ENCODE results near the gene ATP11A. TPM values are rescaled to one million over a fixed set of nuclear protein-coding genes. Genes with fewer than 3 reads are reported as not detected.

ATP11A gene
- total RNA-seq, 1 experiment from 2014 or later: 232 TPM

DNA sequence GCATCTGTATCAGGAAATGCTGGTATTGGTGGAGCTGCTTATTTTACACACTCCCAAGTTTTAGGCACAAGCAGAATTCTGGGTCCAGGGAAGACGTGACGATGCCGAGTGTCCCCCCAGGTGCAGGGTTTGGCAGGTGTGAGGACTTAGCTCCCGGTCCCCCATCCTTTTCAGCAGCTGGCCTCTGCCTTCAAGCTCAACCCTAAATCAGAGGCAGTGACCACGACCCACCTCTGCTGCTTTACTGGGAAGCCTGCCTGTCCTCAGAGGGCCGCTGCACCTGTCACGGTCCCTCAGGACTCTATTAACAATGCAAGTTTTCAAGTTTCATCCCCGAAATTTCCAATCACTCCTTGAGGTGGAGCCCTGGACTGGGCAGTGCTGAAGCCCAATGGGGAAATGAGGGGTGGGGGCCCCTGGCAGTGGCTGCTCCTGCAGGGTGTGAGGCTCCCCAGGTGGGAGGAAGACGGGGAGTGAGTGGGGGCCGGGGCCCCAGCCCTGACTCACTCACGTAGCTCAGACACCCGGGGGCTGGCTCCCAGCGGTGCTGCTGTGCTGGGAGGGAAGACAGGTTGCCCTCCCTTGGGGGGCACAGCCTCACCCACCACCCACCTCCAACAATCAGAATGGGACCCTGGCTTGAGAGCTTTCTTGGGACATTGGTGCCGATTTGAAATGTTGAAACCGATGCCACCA is 186.6 kb downstream of the ATP11A start:
- no TSS peak for BruUV-seq (replicated peaks)
- CTCF ChIA-PET: no interaction called here

DNA sequence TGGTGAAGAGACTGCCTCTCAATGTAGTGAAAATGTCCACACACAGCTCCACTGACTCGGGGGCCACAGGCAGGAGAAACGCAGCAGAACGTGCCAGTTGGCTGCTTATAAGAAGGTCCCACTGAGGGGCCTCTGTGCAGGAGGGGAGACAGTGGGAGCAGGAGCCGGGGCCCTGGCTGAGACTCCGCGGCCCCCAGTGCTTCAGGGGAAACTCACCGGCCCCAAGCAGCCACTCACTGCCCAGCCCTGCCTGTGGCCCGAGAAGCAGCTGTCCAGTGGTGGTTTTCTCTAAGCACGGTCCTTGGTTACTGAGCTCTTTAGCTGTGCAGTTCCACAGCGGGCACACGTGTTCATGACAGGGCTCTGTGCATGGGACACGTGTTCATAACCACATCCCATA is 187.2 kb downstream of the ATP11A start:
- no peaks in the 10 kb centered on the region for H3K27me3 ChIP-seq (replicated peaks; ENCODE audit: control insufficient read depth, insufficient read depth, low read length)
- TF ChIP-seq, protein P1, sequence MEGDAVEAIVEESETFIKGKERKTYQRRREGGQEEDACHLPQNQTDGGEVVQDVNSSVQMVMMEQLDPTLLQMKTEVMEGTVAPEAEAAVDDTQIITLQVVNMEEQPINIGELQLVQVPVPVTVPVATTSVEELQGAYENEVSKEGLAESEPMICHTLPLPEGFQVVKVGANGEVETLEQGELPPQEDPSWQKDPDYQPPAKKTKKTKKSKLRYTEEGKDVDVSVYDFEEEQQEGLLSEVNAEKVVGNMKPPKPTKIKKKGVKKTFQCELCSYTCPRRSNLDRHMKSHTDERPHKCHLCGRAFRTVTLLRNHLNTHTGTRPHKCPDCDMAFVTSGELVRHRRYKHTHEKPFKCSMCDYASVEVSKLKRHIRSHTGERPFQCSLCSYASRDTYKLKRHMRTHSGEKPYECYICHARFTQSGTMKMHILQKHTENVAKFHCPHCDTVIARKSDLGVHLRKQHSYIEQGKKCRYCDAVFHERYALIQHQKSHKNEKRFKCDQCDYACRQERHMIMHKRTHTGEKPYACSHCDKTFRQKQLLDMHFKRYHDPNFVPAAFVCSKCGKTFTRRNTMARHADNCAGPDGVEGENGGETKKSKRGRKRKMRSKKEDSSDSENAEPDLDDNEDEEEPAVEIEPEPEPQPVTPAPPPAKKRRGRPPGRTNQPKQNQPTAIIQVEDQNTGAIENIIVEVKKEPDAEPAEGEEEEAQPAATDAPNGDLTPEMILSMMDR (IDR thresholded peaks at IDR 0.05; ENCODE audit: insufficient read depth in 1 of 2, low read depth in 1 of 2, low read length in 1 of 2, severe bottlenecking in 1 of 2, unreplicated experiment in 1 of 2): no peak
- BruUV-seq (replicated peaks): no TSS peak
- H3K9me3 ChIP-seq: no peaks in the 10 kb centered on the region
- intact Hi-C loops (cut with micrococcal nuclease; ENCODE audit: unreplicated experiment): loop anchor here (10.0 kb wide), 2 partner anchors 162 to 192 kb away; no protein-coding TSS in a partner anchor
- H3K36me3 ChIP-seq (ENCODE audit: control insufficient read depth, insufficient read depth, low read length): peaks cover 4% of the 10 kb centered on the region
- Mint-ChIP-seq H3K27ac (ENCODE audit: unreplicated experiment) (peak overlapping the region; percentile 48), H3K9me3 (ENCODE audit: unreplicated experiment) (no peaks in the 10 kb centered on the region), H3K4me1 (ENCODE audit: low read depth, unreplicated experiment) (peaks cover 15% of the 10 kb centered on the region), H3K27me3 (ENCODE audit: insufficient read depth, unreplicated experiment) (no peaks in the 10 kb centered on the region), H3K36me3 (ENCODE audit: insufficient read depth, unreplicated experiment) (peaks cover 62% of the 10 kb centered on the region), H3K4me3 (ENCODE audit: unreplicated experiment) (no peak overlapping the region)
- DNase-seq: no peak
- ChIA-PET CTCF (no interaction called here), POLR2A (no interaction called here)
- no peak overlapping the region for H3K4me3 ChIP-seq (ENCODE audit: low read depth, low read length)
- peaks cover 9% of the 10 kb centered on the region; the same call in 1 of the 2 replicates for H3K4me1 ChIP-seq

More for the DNA sequence above, 186.6 kb downstream of the ATP11A start:
- Mint-ChIP-seq H3K36me3 (ENCODE audit: insufficient read depth, unreplicated experiment) (peaks cover 61% of the 10 kb centered on the region), H3K9me3 (ENCODE audit: unreplicated experiment) (no peaks in the 10 kb centered on the region), H3K27me3 (ENCODE audit: insufficient read depth, unreplicated experiment) (no peaks in the 10 kb centered on the region), H3K4me3 (ENCODE audit: unreplicated experiment) (no peak overlapping the region), H3K4me1 (ENCODE audit: low read depth, unreplicated experiment) (peaks cover 15% of the 10 kb centered on the region), H3K27ac (ENCODE audit: unreplicated experiment) (no peak overlapping the region)
- POLR2A ChIA-PET: no interaction called here
- Histone ChIP-seq H3K27me3 (replicated peaks; ENCODE audit: control insufficient read depth, insufficient read depth, low read length) (no peaks in the 10 kb centered on the region), H3K36me3 (ENCODE audit: control insufficient read depth, insufficient read depth, low read length) (peaks cover 4% of the 10 kb centered on the region), H3K9me3 (no peaks in the 10 kb centered on the region), H3K4me3 (ENCODE audit: low read depth, low read length) (no peak overlapping the region), H3K4me1 (peaks cover 9% of the 10 kb centered on the region; the same call in 1 of the 2 replicates)
- TF ChIP-seq, protein P1 (IDR thresholded peaks at IDR 0.05; ENCODE audit: insufficient read depth in 1 of 2, low read depth in 1 of 2, low read length in 1 of 2, severe bottlenecking in 1 of 2, unreplicated experiment in 1 of 2): no peak
- no peak for DNase-seq
- intact Hi-C loops (cut with micrococcal nuclease; ENCODE audit: unreplicated experiment): loop anchor here (10.0 kb wide), 2 partner anchors 162 to 192 kb away; no protein-coding TSS in a partner anchor

DNA sequence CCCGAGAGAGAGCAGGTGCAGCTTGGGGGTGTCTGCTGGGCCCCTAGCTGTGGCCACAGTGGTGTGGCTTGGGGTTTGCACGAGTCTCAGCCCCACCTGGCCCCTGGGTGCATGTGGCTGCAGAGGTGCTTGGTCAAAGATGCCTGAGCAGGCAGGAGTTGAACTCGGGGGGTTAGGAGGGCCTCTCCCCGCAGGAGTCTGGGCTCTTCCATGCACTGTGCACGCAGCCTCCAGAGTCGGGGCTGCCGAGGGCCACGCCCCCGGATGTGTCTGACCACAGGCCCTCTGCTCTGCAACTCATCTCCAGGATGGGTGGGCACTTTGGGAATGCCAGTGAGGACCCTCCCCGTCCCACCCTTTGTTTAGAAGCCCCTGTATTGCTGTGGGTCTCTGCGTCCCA is 187.7 kb downstream of the ATP11A start:
- Histone ChIP-seq H3K4me3 (ENCODE audit: low read depth, low read length) (no peak overlapping the region), H3K36me3 (ENCODE audit: control insufficient read depth, insufficient read depth, low read length) (peaks cover 4% of the 10 kb centered on the region), H3K9me3 (no peaks in the 10 kb centered on the region), H3K4me1 (peaks cover 9% of the 10 kb centered on the region; the same call in 1 of the 2 replicates), H3K27me3 (replicated peaks; ENCODE audit: control insufficient read depth, insufficient read depth, low read length) (no peaks in the 10 kb centered on the region)
- Mint-ChIP-seq H3K9me3 (ENCODE audit: unreplicated experiment) (no peaks in the 10 kb centered on the region), H3K27ac (ENCODE audit: unreplicated experiment) (peak overlapping the region; percentile 48), H3K4me3 (ENCODE audit: unreplicated experiment) (no peak overlapping the region), H3K36me3 (ENCODE audit: insufficient read depth, unreplicated experiment) (peaks cover 65% of the 10 kb centered on the region), H3K4me1 (ENCODE audit: low read depth, unreplicated experiment) (peaks cover 14% of the 10 kb centered on the region), H3K27me3 (ENCODE audit: insufficient read depth, unreplicated experiment) (no peaks in the 10 kb centered on the region)
- peak in 1 of 2 experiments; percentile 12 for DNase-seq
- TF ChIP-seq, protein P1 (IDR thresholded peaks at IDR 0.05; ENCODE audit: insufficient read depth in 1 of 2, low read depth in 1 of 2, low read length in 1 of 2, severe bottlenecking in 1 of 2, unreplicated experiment in 1 of 2): no peak
- ChIA-PET POLR2A (no interaction called here), CTCF (no interaction called here)
- intact Hi-C loops (cut with micrococcal nuclease; ENCODE audit: unreplicated experiment): loop anchor here (10.0 kb wide), 2 partner anchors 163 to 193 kb away; no protein-coding TSS in a partner anchor
- no TSS peak for BruUV-seq (replicated peaks)

Data from Caco-2 (cell line).